HL-60 (cell line): ENCODE data around the gene LSAMP.

Experiments used
- DNase-seq, 2 experiments: peaks; one replicate each; pipeline ENCODE4 v3.0.0-alpha.2; 2010 to 2020; ENCODE audit warnings: low read depth in 1 of 2, low spot score in 1 of 2
- H3K27ac ChIP-seq: fragments of 250-450 bp; sonication (Bioruptor Pico); replicated peaks from 2 replicates; pipeline ENCODE4 v1.5.1; 2020; ENCODE audit warnings: mild to moderate bottlenecking, moderate library complexity
- H3K27me3 ChIP-seq: fragments of 250-450 bp; sonication (Bioruptor Pico); 2 replicates; pipeline ENCODE4 v1.5.1; 2021; ENCODE audit warnings: mild to moderate bottlenecking, moderate library complexity; ENCODE audit not compliant: insufficient read depth, poor library complexity, severe bottlenecking
- H3K4me3 ChIP-seq: replicated peaks from 2 replicates; pipeline ENCODE4 v1.5.1; 2011; ENCODE audit warnings: mild to moderate bottlenecking, control low read depth, low read length; ENCODE audit not compliant: insufficient read depth
- GABPA ChIP-seq: IDR thresholded peaks from 2 replicates; pipeline ENCODE4 v1.6.1; 2012; ENCODE audit warnings: low read depth
- POLR2AphosphoS5 ChIP-seq: IDR thresholded peaks from 2 replicates; pipeline ENCODE4 v1.6.1; 2012; ENCODE audit warnings: low read depth
- SPI1 ChIP-seq: IDR thresholded peaks from 2 replicates; pipeline ENCODE4 v1.6.1; 2012; ENCODE audit warnings: low read depth, mild to moderate bottlenecking, borderline replicate concordance
- TF ChIP-seq, protein P1 (sequence below): IDR thresholded peaks from one replicate; pipeline ENCODE4 v1.5.1; 2011; ENCODE audit warnings: low read length, control low read depth, inconsistent platforms; ENCODE audit not compliant: insufficient read depth
- TF ChIP-seq, protein P2 (sequence below): IDR thresholded peaks from 2 replicates; pipeline ENCODE4 v1.6.1; 2012; ENCODE audit warnings: low read depth; ENCODE audit not compliant: insufficient replicate concordance

The LSAMP gene

GRCh38 chr3:116148881-116149851 is 296.1 kb downstream of the LSAMP start:
- TF ChIP-seq SPI1 (no peak), GABPA (no peak), POLR2AphosphoS5 (no peak)
- TF ChIP-seq, protein P1, sequence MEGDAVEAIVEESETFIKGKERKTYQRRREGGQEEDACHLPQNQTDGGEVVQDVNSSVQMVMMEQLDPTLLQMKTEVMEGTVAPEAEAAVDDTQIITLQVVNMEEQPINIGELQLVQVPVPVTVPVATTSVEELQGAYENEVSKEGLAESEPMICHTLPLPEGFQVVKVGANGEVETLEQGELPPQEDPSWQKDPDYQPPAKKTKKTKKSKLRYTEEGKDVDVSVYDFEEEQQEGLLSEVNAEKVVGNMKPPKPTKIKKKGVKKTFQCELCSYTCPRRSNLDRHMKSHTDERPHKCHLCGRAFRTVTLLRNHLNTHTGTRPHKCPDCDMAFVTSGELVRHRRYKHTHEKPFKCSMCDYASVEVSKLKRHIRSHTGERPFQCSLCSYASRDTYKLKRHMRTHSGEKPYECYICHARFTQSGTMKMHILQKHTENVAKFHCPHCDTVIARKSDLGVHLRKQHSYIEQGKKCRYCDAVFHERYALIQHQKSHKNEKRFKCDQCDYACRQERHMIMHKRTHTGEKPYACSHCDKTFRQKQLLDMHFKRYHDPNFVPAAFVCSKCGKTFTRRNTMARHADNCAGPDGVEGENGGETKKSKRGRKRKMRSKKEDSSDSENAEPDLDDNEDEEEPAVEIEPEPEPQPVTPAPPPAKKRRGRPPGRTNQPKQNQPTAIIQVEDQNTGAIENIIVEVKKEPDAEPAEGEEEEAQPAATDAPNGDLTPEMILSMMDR: no peak
- TF ChIP-seq, protein P2, sequence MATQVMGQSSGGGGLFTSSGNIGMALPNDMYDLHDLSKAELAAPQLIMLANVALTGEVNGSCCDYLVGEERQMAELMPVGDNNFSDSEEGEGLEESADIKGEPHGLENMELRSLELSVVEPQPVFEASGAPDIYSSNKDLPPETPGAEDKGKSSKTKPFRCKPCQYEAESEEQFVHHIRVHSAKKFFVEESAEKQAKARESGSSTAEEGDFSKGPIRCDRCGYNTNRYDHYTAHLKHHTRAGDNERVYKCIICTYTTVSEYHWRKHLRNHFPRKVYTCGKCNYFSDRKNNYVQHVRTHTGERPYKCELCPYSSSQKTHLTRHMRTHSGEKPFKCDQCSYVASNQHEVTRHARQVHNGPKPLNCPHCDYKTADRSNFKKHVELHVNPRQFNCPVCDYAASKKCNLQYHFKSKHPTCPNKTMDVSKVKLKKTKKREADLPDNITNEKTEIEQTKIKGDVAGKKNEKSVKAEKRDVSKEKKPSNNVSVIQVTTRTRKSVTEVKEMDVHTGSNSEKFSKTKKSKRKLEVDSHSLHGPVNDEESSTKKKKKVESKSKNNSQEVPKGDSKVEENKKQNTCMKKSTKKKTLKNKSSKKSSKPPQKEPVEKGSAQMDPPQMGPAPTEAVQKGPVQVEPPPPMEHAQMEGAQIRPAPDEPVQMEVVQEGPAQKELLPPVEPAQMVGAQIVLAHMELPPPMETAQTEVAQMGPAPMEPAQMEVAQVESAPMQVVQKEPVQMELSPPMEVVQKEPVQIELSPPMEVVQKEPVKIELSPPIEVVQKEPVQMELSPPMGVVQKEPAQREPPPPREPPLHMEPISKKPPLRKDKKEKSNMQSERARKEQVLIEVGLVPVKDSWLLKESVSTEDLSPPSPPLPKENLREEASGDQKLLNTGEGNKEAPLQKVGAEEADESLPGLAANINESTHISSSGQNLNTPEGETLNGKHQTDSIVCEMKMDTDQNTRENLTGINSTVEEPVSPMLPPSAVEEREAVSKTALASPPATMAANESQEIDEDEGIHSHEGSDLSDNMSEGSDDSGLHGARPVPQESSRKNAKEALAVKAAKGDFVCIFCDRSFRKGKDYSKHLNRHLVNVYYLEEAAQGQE: no peak
- Histone ChIP-seq H3K4me3 (no peak overlapping the region), H3K27me3 (no peaks in the 10 kb centered on the region), H3K27ac (no peak overlapping the region)
- DNase-seq: no peak

DNA sequence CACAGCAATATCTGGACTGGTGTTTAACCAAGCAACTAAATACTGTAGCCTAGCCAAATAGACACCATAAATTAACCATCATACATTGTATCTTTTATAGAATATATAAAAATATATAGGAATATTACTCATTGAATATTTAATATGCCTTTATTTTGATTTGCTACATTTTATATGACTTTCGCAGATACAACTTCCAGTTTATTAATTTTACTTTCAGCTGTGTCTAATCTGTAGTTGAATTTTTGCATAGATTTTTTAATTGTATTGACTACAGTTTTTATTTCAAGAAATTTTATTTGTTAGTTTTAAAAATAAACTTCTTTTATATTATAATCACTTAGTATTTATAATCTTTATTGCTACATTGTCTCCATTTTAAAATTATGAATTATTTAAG is 299.7 kb downstream of the LSAMP start:
- Histone ChIP-seq H3K4me3 (no peak overlapping the region), H3K27ac (no peak overlapping the region), H3K27me3 (no peaks in the 10 kb centered on the region)
- DNase-seq: no peak
- TF ChIP-seq GABPA (no peak), SPI1 (no peak), POLR2AphosphoS5 (no peak)
- TF ChIP-seq, protein P1: no peak
- TF ChIP-seq, protein P2: no peak

DNA sequence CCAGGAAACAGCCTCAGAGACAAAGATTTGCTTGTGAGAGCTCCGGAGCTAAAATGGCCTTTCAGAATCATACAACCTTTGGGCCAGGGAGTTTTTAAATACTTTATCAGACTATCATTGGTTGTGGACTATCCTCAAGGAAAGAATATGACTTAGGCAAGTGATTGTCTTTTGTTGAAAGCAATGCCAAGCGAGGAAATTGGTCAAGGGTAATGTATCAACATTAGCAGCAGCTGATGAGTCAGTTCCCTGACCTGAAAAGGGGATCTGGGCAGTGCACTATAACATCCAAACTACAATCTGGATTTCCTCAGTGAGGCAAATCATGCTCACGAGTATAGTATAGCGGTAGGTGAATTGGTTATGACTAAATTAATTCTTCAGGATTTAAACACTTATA is 303.6 kb downstream of the LSAMP start:
- H3K27ac ChIP-seq: no peak overlapping the region
- TF ChIP-seq SPI1 (no peak), POLR2AphosphoS5 (no peak), GABPA (no peak)
- TF ChIP-seq, protein P1: no peak
- TF ChIP-seq, protein P2: no peak
- no peak overlapping the region for H3K4me3 ChIP-seq
- no peaks in the 10 kb centered on the region for H3K27me3 ChIP-seq
- no peak for DNase-seq
